GM23248 (cell line): ENCODE measurements around the gene STAT4.

Source experiments
- EZH2 ChIP-seq: fragments of 200-600 bp; sonication (generic); IDR thresholded peaks from 2 replicates; pipeline ENCODE4 v1.6.1; 2018; ENCODE audit warnings: antibody characterized with exemption, mild to moderate bottlenecking; ENCODE audit not compliant: insufficient read depth, poor library complexity, severe bottlenecking
- EZH2phosphoT487 ChIP-seq: fragments of 200-600 bp; sonication (generic); IDR thresholded peaks from 2 replicates; pipeline ENCODE4 v1.6.1; 2018; ENCODE audit warnings: antibody characterized with exemption, moderate library complexity, mild to moderate bottlenecking, low read depth; ENCODE audit not compliant: insufficient read depth

- TF ChIP-seq EZH2 (no peak), EZH2phosphoT487 (no peak)
These were observed 132.1 kb downstream of the STAT4 start for GRCh38 chr2:191018643-191019119.
